ENCODE measurements around the gene TSHZ2.

Gene TSHZ2

DNA sequence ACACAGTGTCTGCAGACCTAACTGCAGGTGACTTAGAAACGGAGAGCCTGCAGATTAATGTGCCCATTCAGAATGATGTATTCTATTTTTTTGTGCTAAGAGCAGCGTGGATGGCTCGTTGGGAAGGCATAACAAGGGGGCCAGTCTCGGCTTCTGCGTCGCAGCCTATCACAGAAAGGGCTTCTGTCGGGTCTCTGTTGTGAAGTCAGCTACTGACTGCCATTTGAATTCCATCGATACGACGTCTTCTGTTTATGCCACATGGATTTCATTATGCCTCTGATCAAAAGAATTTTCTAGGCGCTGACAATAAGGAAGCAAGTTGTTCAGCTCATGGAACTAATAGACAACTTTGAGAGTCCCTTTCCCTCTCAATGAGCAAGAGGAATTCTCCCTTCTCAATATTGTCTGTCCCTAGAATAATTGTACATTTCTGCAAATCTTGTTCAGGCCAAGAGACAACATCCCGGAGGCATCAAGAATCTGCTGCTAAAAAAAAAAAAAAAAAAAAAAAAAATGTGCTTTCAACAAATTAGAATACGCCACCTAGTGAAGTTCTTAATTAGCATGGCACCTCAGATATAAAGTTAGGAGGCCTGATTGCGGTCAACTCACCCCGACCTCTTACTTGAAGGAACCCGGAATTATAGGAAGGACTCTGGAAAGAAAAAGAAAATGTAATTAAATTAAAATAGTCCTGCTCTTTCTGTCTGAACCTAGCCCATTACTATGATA, 223.9 kb downstream of the TSHZ2 start:
- H3K4me3 ChIP-seq (ENCODE audit: low read depth, low read length): no peak overlapping the region
- TF ChIP-seq, protein P1, sequence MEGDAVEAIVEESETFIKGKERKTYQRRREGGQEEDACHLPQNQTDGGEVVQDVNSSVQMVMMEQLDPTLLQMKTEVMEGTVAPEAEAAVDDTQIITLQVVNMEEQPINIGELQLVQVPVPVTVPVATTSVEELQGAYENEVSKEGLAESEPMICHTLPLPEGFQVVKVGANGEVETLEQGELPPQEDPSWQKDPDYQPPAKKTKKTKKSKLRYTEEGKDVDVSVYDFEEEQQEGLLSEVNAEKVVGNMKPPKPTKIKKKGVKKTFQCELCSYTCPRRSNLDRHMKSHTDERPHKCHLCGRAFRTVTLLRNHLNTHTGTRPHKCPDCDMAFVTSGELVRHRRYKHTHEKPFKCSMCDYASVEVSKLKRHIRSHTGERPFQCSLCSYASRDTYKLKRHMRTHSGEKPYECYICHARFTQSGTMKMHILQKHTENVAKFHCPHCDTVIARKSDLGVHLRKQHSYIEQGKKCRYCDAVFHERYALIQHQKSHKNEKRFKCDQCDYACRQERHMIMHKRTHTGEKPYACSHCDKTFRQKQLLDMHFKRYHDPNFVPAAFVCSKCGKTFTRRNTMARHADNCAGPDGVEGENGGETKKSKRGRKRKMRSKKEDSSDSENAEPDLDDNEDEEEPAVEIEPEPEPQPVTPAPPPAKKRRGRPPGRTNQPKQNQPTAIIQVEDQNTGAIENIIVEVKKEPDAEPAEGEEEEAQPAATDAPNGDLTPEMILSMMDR (IDR thresholded peaks at IDR 0.05; ENCODE audit: insufficient read depth, low read length, missing control alignments): no peak
- POLR2A ChIA-PET: no interaction called here
- DNase-seq (ENCODE audit: low read depth, low spot score): no peak
- CTCF ChIA-PET: no interaction called here

DNA sequence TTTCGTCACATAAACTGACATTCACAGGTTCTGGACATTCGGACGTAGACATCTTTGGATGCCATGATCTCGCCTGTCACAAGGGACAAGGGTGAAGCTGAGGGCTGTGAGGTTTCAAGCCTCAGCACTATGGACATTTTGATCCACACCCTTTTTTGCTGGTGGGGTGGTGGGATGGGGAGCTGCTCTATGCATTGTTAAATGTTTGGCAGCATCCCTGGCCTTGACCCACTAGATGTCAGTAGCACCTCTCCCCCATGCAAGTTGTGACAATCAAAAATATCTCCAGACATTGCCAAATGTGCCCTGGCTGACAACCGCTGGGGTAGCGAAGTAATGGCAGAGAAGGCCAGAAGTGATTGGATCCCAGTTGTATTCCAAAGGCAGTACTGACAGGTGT, 229.4 kb downstream of the TSHZ2 start:
- H3K4me3 ChIP-seq (ENCODE audit: low read depth, low read length): no peak overlapping the region
- DNase-seq (ENCODE audit: low read depth, low spot score): no peak
- POLR2A ChIA-PET: no interaction called here
- TF ChIP-seq, protein P1 (IDR thresholded peaks at IDR 0.05; ENCODE audit: insufficient read depth, low read length, missing control alignments): no peak
- CTCF ChIA-PET: interaction anchor here (1.2 kb wide), 1 partner anchor 889 kb away, joined by 4 read pairs; no protein-coding TSS in a partner anchor

DNA sequence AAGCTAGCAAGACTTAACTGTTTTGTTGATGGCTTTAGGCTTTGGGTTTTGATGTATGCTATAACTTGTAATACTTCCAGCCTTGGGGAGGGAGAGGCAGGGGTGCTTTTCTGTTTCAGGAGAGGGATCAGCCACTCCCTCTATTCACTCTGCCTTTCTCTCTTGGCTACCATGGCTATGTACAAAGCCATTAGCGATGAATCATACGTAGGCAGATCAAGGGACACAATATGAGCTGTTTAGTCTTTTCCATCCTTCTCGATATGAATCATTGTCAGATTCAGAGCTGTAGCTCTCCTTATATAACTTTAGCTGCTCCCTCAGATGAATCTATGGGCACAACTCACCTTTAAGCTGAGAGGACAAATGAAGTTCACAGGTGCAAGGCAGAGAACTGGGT, 230.6 kb downstream of the TSHZ2 start:
- CTCF ChIA-PET: no interaction called here
- TF ChIP-seq, protein P1 (IDR thresholded peaks at IDR 0.05; ENCODE audit: insufficient read depth, low read length, missing control alignments): no peak
- no peak for DNase-seq (ENCODE audit: low read depth, low spot score)
- POLR2A ChIA-PET: no interaction called here
- no peak overlapping the region for H3K4me3 ChIP-seq (ENCODE audit: low read depth, low read length)

GRCh38 chr20:53205046-53205445, 232.9 kb downstream of the TSHZ2 start:
- POLR2A ChIA-PET: no interaction called here
- no peak for DNase-seq (ENCODE audit: low read depth, low spot score)
- TF ChIP-seq, protein P1 (IDR thresholded peaks at IDR 0.05; ENCODE audit: insufficient read depth, low read length, missing control alignments): no peak
- no peak overlapping the region for H3K4me3 ChIP-seq (ENCODE audit: low read depth, low read length)
- CTCF ChIA-PET: interaction anchor here (0.8 to 0.9 kb wide), 2 partner anchors 11 to 893 kb away, joined by 3 read pairs; no protein-coding TSS in a partner anchor

DNA sequence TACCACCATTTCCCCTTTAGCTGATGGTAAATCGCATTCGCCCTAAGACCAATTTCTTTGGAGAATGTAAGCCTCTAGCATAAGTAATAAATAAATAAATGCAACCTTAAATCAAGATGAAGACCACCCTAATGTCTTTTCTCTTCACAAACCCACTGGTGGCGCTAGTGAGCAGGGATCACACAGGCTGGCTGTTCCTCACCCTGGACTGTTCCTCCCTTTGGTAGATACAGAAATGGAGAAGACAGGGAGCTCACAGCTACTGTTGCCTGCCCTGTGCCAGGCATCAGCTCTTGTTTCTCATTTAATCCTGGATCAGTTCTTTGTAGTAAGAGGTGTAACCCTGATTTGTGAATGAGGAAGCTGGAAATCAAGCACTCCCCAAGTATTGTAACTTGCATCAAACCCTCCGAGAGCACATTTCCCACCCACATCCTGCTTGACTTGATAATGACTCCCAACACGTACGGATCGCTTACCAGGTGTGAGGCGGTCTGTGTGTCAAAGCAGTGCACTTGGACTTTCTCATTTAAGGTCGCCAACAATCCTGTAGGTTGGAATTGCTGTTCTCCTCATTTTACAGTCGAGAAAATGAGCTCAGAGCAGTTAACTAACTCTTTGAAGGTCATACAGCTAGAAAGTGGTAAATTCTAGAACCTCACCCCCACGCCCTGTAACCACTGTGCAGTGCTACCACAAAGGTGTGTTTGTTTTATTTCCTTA, 236.1 kb downstream of the TSHZ2 start:
- ChIA-PET POLR2A (interaction anchor here (0.7 kb wide), 1 partner anchor 1137 kb away, joined by 4 read pairs; no protein-coding TSS in a partner anchor), CTCF (interaction anchor here (1.4 kb wide), 1 partner anchor 8 kb away, joined by 3 read pairs; no protein-coding TSS in a partner anchor)
- no peak for DNase-seq (ENCODE audit: low read depth, low spot score)
- no peak overlapping the region for H3K4me3 ChIP-seq (ENCODE audit: low read depth, low read length)
- TF ChIP-seq, protein P1 (IDR thresholded peaks at IDR 0.05; ENCODE audit: insufficient read depth, low read length, missing control alignments): no peak

- ChIA-PET CTCF (no interaction called here), POLR2A (no interaction called here)
- no peak for DNase-seq (ENCODE audit: low read depth, low spot score)
- H3K4me3 ChIP-seq (ENCODE audit: low read depth, low read length): no peak overlapping the region
- TF ChIP-seq, protein P1 (IDR thresholded peaks at IDR 0.05; ENCODE audit: insufficient read depth, low read length, missing control alignments): no peak
Observed at GRCh38 chr20:53210041-53210440, 237.9 kb downstream of the TSHZ2 start.

Data from AG04449 (cell line).